ENCODE data around the gene PNRC2.

DNA sequence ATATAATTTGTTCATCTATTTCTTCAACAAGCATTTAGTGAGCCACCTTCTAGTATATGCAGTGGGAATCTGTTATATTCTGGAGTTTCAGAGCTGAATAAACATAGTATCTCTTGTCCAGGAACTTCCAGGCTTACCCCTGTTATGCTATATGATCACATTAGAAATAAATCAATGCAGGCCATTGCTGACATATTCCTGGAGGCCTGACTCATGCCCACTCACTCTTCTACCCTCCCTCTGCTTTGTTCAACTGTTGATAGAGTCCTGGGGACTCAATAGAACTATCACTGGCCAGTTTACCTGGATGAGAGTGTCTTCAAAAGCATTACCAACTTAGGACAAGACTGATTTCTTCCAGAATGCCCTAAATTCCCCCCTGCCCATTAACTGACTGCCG lies 49.8 kb downstream of the PNRC2 start:
- TF ChIP-seq BHLHE40 (IDR thresholded peaks at IDR 0.05; ENCODE audit: borderline replicate concordance) (no peak), ELF4 (IDR thresholded peaks at IDR 0.05) (no peak), ZNF384 (IDR thresholded peaks at IDR 0.05) (no peak), NFRKB (IDR thresholded peaks at IDR 0.05) (no peak), FOXM1 (IDR thresholded peaks at IDR 0.05; ENCODE audit: borderline replicate concordance) (no peak), SP1 (IDR thresholded peaks at IDR 0.05) (no peak), TARDBP (IDR thresholded peaks at IDR 0.05) (no peak), FOXK2 (IDR thresholded peaks at IDR 0.05) (no peak), SUZ12 (IDR thresholded peaks at IDR 0.05) (no peak)

Measured in HEK293T (cell line).